SU-DHL-6 (cell line): ENCODE data around the gene ADGRD1.

Source experiments
- EZH2phosphoT487 ChIP-seq: fragments of 200-600 bp; sonication (generic), shearing (Covaris generic); conservative IDR thresholded peaks from 2 replicates; pipeline ENCODE4 v1.6.1; 2018; ENCODE audit warnings: mild to moderate bottlenecking, antibody characterized with exemption, low read length, moderate library complexity, mixed read lengths
- TF ChIP-seq, protein P1 (sequence below): fragments of 200-600 bp; sonication (generic); IDR thresholded peaks from one replicate; pipeline ENCODE4 v1.5.1; 2017; ENCODE audit warnings: antibody characterized with exemption, mild to moderate bottlenecking, low read length, moderate library complexity; ENCODE audit not compliant: insufficient read depth, poor library complexity, severe bottlenecking

GRCh38 chr12:131140069-131140435 is 186.3 kb downstream of the ADGRD1 start:
- TF ChIP-seq, protein P1, sequence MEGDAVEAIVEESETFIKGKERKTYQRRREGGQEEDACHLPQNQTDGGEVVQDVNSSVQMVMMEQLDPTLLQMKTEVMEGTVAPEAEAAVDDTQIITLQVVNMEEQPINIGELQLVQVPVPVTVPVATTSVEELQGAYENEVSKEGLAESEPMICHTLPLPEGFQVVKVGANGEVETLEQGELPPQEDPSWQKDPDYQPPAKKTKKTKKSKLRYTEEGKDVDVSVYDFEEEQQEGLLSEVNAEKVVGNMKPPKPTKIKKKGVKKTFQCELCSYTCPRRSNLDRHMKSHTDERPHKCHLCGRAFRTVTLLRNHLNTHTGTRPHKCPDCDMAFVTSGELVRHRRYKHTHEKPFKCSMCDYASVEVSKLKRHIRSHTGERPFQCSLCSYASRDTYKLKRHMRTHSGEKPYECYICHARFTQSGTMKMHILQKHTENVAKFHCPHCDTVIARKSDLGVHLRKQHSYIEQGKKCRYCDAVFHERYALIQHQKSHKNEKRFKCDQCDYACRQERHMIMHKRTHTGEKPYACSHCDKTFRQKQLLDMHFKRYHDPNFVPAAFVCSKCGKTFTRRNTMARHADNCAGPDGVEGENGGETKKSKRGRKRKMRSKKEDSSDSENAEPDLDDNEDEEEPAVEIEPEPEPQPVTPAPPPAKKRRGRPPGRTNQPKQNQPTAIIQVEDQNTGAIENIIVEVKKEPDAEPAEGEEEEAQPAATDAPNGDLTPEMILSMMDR: no peak
- no peak for TF ChIP-seq EZH2phosphoT487
